Measurements from ENCODE around the gene CDK1.

CDK1 gene

DNA sequence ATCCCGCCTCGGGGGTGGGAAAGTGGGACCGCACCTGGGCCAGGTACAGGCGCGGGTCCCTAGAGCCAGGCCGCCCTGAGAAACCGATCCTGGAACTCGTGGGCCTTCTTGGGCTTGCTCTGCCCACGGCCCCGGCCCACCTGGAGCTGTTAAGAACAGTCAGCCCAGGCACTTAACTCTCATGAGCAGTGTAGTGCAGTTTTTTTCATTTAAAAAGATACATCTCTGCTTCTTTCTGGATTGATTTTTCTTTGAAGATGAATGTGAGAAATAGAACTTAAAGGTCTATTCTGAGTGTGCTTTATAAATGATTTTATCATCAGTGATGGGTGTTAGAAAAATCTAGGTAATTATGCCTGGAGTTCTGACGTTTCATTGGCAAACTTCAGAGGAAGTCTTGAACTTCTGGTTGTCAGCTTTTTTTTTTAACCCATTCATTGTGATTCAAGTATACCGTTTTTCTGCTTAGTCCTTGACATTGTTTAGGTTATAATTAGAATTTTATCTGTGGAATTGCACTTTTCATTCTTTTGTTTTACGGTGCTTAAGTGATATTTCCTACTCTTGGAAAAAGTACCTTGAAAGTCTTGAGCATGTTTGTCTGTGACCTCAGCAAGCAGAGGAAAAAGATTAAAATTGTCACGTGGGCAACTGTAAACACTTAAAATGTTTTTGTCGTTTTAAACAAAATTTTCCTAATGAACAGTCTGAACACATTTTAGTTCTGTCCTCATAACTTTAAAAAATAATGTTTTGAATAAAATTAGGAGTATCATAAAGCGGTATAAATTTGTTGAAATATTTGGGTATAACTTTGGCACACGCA, 906 bp downstream of the CDK1 start:
- DNase-seq, result no peak

DNA sequence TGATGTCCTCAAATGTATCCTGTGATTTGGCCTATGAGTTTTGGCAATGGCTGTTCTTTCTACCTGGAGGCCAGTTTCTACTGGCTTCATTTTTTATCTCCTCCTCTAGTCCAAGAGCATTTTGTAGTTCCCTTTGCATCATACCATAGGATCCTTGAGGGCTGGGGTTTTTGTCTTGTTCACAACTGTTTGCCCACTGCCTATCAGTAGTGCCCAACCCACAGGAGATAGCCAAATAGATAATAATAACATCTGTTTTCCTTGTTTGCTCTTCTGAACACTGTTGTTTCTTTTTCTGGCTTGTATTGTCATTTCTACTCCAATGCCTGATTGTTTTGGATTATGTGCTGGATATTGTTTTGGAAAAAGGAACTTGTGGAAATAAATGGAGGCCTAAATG, 3.4 kb downstream of the CDK1 start:
- no peak for DNase-seq

- DNase-seq, result no peak
These were observed 6.4 kb downstream of the CDK1 start for GRCh38 chr10:60784641-60785040.

DNA sequence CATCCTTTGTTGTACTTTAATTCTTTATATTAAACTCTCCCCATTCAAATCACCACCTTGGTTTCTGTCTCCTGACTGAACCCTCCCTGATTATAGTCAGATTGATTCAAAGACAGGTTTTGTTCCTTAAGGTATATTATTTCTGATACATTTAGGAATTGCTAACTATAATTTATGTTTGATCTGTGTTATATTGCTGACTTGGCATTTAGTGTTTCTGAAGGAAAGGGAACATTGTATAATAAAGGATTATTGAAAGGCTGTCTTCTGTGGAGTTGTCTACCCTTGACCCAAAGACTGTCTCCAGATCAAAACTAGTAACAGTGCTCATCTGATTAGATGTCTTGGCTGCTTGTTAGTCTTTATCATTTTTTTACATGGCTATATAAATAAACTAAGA, 10.3 kb downstream of the CDK1 start:
- DNase-seq, result no peak

DNA sequence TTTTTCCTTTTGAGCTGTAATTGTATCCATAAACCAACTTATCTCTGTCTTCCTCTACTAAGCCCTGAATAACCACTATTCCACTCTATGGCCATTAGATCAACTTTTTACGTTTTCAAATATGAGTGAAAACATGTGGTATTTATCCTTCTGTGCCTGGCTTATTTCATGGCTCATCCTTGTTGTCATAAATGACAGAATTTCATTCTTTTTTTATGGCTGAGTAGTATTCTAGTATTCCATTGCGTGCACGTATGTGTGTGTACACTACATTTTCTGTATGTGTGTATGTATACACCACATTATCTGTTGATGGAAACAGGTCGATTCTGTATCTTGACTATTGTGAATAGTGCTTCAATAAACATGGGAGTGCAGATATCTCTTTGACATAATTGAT, 11.1 kb downstream of the CDK1 start:
- no peak for DNase-seq

DNA sequence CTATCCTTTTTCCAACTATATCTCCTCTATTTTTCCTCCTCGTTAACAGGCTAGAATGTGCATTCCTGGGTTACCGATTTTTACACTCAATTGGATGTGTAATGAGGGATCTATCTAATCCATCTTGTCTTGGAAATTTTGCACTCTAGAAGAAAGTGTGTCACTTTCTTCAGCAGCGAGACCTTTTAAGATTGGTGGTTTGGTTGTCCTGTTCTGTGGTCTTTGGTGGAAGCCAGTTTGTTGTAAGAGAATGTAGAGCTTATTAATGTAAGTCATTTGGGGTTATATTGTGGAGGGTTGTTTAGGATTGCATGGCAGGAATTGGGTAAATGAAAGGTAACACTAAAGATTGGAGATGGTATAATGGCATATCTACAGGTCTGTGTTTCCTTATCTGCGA, 16.7 kb downstream of the CDK1 start:
- no peak for DNase-seq

- no peak for DNase-seq
These were observed 17.4 kb downstream of the CDK1 start for GRCh38 chr10:60795465-60796202.

DNA sequence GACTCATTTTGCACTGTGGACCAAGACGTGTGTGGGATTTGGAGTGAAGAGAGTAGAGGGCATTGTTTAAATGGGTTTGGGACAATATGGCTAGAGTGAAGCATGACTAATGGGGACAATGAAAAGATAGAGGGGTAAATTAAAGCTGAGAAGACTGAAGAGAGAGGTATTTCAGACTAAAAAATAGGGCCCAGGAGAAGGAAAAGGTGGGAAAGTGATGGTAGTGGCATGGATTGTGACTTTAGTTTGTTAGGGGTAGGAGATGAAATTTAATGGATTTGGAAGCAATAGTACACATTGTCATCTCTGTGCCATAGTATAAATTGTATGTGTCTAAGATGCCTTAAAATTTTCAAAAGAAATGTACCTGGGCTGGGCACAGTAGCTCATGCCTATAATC, 18.2 kb downstream of the CDK1 start:
- DNase-seq, result no peak

DNA sequence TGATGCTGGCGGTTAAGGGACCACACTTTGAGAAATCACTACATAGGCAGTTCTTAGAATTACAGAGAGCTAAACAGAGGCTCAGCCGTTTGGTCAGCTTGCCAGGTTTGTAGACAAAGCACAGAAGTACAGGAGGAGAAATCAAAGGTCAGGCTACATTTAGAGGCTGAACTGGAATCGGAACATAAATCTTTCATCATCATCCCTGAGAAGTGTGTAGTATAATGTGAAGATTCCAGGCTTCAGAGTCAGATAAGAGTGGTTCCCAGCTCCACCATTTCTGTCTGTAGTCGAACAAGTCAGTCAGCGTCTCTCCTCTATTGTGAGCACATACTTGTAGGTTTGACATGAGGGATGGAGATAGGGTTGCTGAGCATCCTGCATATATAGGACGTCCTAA, 18.9 kb downstream of the CDK1 start:
- DNase-seq, result no peak

GRCh38 chr10:60798031-60798430, 19.8 kb downstream of the CDK1 start:
- DNase-seq, result no peak

DNA sequence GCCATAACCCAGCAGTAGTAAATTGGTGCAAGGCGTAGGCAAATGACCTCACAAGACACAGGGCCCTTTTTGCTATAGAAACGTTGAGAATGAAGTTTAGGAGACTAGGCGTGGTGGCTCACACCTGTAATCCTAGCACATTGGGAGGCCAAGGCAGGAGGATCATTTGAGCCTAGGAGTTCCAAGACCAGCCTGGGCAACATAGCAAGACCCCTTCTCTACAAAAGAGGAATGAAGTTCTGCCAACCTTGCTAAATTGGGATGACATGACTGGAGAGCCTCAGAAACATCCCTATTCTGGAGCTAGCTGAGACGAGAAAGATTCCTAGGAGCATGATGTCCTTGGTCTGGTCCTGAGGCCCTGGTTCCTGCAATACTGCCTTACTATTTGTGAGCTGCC, 20.6 kb downstream of the CDK1 start:
- no peak for DNase-seq

DNA sequence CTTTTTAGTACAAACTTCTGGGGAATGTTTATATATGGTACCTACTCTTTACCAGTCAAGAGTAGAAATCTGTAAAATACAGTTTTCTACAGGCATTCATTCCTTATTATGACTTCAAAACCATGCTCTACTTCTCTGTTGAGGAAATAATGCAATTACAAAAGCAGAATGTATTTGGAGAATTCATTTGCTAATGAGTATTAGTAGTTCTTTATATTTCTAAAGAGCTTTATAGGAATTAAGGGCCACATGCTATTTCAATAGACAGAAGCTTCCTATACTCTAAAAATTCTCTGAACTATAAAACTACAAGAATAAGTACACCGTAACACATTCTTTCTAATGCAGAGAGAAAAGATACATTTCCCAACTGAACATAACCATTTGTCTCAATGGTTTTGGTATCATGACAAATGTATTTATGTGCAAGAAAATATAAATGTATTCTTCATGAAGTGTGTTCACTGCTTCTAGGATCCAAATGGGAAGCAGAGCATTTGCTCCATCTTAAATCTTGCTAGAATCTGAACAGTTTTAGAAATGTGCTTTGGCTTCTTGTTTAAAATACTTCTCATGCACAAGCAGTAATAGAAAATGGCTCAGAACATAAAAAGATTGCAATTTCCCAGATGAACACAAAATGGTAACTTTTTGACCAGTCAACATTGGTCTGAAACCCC, 21.8 kb downstream of the CDK1 start:
- no peak for DNase-seq

DNA sequence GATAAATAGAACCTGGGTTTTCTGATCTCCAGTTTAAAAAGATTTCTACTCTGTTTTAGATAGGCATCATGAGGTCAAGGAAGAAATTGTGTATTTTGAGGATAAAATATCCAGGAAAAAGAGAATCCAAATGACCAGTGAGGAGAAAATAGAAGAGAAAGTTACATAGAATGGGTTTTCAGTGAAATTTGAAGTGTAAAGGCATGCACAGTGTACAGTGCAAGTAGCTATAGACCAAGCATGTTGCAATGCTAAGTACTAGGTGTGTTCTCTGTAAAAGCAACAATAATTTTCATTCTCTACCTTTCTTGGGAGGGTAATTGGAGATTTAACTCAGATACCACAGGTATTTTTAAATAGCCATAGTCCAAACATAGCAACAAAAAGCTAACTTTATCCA, 22.6 kb downstream of the CDK1 start:
- DNase-seq, result no peak

DNA sequence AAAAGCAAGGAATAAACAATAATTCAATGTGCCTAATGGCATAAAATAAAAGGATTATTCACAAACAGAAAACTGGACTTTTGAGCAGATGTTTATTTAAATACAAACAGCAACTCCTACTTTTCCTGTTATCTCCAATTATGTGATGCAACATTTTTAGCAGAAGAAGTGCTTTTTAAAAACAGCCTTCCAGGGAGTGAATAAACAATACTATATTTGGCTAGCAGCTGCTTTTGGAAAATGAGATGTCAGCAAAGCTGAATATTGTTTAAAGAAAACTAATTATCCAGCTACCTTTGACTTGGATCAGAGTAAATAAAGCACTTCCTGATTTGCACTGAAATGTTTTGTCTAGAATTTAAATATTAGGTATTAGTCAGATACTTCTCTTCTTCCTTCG, 23.2 kb downstream of the CDK1 start:
- DNase-seq, result no peak

DNA sequence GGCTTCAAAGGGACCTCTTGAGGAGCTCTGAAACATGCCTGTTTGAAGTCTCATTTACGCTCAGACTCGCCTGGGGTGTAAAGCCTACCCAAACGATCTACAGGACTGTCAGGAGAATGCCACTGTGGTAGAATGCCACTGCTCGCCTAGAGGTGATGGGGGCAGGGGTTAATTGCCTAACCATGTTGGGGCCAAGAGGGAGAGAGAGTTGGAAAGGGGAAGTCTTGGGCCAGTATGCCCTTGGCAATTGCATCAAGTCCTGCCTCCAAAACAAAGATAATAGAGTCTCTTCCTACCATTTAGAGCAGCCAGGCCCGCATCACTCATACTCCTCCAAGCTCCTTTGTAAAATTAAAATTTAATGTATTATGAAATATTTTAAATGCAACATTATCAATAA, 25.2 kb downstream of the CDK1 start:
- no peak for DNase-seq

DNA sequence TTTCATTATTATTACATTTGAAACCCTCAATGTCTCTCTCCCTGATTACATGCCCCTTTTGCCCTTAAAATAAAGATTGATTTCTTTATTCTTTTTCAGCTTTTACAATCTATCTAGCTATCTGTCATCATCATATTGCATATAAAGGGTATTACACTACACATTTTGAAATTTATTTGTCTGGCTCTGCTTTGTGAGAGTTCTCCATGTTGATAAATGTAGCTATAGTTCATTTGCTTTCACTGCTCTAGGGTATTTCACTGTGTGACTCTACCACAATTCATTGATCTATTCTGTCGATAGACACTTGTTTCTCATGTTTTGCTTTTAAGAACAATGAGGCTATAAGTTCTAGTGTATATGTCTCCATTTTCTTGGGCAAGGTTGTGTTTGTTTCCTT, 25.6 kb downstream of the CDK1 start:
- no peak for DNase-seq

- DNase-seq, result no peak
These were observed 28.6 kb downstream of the CDK1 start for GRCh38 chr10:60806921-60807320.

DNA sequence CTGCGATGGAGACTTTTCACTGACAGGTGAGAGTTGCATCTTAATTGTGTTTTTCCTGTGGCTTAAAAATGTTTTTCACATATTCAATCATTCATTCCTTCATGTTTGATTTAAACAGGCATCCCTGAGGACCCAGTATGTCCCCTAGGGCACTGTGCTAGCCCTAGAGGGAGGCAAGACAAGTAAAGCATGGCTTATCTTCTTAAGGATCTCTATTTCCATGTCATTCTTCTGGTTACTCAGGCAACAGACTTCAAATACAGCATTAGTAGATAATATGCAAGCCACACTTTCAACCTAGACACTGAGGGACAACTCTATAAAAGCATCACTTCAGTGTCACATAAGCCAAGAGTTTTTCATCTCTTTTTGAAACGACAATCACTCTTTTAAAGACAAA, 29.2 kb downstream of the CDK1 start:
- DNase-seq, result no peak

DNA sequence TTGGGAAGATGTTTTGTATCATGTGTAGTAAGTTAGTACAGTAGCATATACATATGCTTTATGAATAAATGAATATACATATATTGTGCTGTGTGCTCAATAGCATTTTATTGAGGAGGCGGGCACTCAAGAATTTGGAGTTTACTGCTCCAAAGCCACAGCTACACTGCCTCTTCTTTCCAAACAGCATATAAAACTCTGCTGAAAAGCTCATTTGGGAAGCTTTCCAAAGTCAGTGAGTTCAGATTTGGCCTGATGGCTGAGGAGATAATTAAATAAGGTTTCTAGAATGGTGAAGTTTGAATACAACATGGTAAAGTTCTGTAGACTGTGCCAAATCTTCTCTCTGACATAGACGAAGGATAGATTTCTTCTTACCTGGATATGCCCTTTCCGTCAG, 29.8 kb downstream of the CDK1 start:
- DNase-seq, result no peak

GRCh38 chr10:60809157-60809556, 30.9 kb downstream of the CDK1 start:
- DNase-seq, result no peak

DNA sequence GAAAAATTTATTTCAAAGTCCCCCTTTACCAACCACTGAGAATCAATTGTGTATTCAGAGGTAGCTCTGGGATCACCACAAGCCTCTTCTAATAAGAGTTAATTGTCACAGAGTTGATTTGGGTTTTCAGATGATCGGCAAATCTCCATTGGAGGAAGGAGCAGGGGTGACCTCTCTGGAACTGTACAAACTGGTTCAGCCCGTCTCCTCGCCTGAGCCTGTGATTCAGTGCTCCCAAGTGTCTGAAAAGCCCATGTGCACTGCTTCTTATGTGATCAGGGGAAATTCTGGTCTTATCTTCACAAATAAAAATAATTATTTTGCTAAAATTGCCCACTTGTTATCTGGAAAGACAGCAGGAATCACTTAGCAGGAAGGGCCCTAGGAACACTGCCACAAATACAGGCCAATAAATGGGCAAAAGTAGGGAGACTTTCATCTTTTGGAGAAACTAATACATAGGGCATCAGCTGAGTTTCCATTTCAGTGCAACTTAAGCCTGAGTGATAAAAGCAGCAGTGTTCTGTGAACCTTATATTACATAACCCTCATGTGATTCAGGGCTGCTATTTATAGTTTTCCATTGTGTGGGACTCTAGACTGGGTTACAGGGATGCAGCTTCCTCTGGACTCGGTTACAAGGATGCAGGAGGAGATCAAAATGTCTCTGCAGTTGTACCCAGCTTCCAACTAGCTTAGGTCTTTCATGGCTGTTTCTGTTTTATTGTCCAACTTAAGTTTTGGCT, 32.3 kb downstream of the CDK1 start:
- DNase-seq, result no peak

DNA sequence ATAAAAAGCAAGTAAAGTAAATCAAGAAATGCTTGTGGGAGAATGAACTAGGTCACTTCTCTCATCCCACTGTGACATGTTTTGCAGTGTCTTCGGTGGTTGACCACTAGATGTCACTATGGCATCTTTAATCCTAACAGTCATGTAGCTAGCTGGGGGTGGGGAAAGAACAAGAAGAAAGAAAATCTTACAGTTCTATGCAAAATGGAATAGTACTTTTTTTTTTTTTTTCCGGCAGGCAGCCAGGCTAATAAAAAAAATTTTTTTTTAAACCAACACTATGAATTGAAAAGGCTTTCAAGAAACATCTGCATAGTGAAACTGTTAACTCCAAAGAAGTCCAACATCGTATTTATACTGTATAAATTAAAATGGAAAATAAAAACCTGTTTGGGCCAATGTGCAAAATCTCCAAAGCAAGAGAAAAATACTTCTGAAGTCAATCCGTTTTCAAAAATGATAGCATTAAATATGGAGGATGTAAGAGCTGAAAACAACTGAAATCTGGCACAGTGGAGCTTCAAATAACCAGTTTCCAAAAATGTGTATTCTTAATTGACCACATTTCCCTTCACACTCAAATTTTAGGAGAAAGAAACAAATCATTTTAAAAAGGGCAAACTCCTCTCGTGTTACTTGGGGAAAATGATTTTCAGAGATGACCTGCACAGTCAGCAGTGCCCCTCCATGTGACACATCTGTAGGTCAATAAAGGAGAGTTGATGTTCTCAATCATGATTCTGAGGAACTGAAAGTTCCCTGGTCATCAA, 38.5 kb downstream of the CDK1 start:
- peak in 1 of 2 experiments; percentile 50 for DNase-seq

All from NCI-H1930 (cell line).